ENCODE results near the gene HADHB. TPM values are rescaled to one million over a fixed set of nuclear protein-coding genes. Genes with fewer than 3 reads are reported as not detected.
"Not testable (repeated sequence)": the region's sequence is repeated elsewhere in the genome, so short reads cannot be mapped to it uniquely, and the experiment has no call there.

Gene HADHB
- total RNA-seq, 1 donor from 2014 or later = 71.1 TPM

- no peak for DNase-seq (ENCODE audit: low read depth)
- TF ChIP-seq, protein P1, sequence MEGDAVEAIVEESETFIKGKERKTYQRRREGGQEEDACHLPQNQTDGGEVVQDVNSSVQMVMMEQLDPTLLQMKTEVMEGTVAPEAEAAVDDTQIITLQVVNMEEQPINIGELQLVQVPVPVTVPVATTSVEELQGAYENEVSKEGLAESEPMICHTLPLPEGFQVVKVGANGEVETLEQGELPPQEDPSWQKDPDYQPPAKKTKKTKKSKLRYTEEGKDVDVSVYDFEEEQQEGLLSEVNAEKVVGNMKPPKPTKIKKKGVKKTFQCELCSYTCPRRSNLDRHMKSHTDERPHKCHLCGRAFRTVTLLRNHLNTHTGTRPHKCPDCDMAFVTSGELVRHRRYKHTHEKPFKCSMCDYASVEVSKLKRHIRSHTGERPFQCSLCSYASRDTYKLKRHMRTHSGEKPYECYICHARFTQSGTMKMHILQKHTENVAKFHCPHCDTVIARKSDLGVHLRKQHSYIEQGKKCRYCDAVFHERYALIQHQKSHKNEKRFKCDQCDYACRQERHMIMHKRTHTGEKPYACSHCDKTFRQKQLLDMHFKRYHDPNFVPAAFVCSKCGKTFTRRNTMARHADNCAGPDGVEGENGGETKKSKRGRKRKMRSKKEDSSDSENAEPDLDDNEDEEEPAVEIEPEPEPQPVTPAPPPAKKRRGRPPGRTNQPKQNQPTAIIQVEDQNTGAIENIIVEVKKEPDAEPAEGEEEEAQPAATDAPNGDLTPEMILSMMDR (conservative IDR thresholded peaks at IDR 0.05; ENCODE audit: low read depth, low read length) = no peak
- no peak overlapping the region for H3K4me3 ChIP-seq (ENCODE audit: low read depth, low read length)
These were observed 80.2 kb downstream of the HADHB start for GRCh38 chr2:26324903-26325302.

- TF ChIP-seq, protein P1 (conservative IDR thresholded peaks at IDR 0.05; ENCODE audit: low read depth, low read length) = no peak
- H3K4me3 ChIP-seq (ENCODE audit: low read depth, low read length) = no peak overlapping the region
- no peak for DNase-seq (ENCODE audit: low read depth)
These were observed 81.1 kb downstream of the HADHB start for GRCh38 chr2:26325851-26326250.

DNA sequence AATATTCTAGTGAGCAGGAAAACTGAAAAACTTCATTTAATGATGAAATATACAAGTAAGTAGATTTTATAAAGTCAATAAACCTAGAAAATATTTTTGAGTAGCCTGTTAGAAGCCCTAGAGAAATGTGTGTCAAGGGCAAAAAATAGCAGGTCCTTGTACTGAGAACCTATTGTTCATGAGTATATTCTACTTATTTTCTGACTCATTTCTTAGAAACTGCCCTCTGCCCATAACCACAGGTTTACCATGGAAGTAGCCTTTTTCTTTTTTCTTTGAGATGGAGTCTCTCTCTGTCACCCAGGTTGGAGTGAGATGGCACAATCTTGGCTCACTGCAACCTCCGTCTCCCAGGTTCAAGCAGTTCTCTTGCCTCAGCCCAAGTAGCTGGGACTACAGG is 81.8 kb downstream of the HADHB start:
- H3K4me3 ChIP-seq (ENCODE audit: low read depth, low read length) = no peak overlapping the region
- TF ChIP-seq, protein P1 (conservative IDR thresholded peaks at IDR 0.05; ENCODE audit: low read depth, low read length) = no peak
- no peak for DNase-seq (ENCODE audit: low read depth)

- TF ChIP-seq, protein P1 (conservative IDR thresholded peaks at IDR 0.05; ENCODE audit: low read depth, low read length) = no peak
- no peak for DNase-seq (ENCODE audit: low read depth)
- no peak overlapping the region for H3K4me3 ChIP-seq (ENCODE audit: low read depth, low read length)
These were observed 82.8 kb downstream of the HADHB start for GRCh38 chr2:26327291-26328272.

GRCh38 chr2:26329083-26329482 is 84.3 kb downstream of the HADHB start:
- not testable (repeated sequence) for DNase-seq (ENCODE audit: low read depth); H3K4me3 ChIP-seq (ENCODE audit: low read depth, low read length)

- no peak overlapping the region for H3K4me3 ChIP-seq (ENCODE audit: low read depth, low read length)
- no peak for DNase-seq (ENCODE audit: low read depth)
- TF ChIP-seq, protein P1 (conservative IDR thresholded peaks at IDR 0.05; ENCODE audit: low read depth, low read length) = peak; percentile 96
These were observed 85.4 kb downstream of the HADHB start for GRCh38 chr2:26330114-26330549.

GRCh38 chr2:26330604-26331003 is 85.9 kb downstream of the HADHB start:
- H3K4me3 ChIP-seq (ENCODE audit: low read depth, low read length) = no peak overlapping the region
- DNase-seq (ENCODE audit: low read depth) = no peak
- TF ChIP-seq, protein P1 (conservative IDR thresholded peaks at IDR 0.05; ENCODE audit: low read depth, low read length) = no peak

- DNase-seq (ENCODE audit: low read depth) = not testable (repeated sequence)
These were observed 86.6 kb downstream of the HADHB start for GRCh38 chr2:26331321-26331720.

More at GRCh38 chr2:26331321-26331720, 86.6 kb downstream of the HADHB start:
- H3K4me3 ChIP-seq (ENCODE audit: low read depth, low read length) = not testable (repeated sequence)

Data from epithelial cell of proximal tubule (primary cell).